GM06990 (cell line): ENCODE data around the gene TCF7L1.

ENCODE experiments used
- DNase-seq: peaks from one replicate; pipeline ENCODE4 v3.0.0-alpha.2; 2011; ENCODE audit not compliant: insufficient read length; ENCODE audit errors: extremely low read depth
- H3K27me3 ChIP-seq: replicated peaks from 2 replicates; pipeline ENCODE4 v1.6.0; 2011; ENCODE audit warnings: low read length; ENCODE audit not compliant: control insufficient read depth, insufficient read depth
- H3K36me3 ChIP-seq: 2 replicates; pipeline ENCODE4 v1.5.1; 2011; ENCODE audit warnings: low read length; ENCODE audit not compliant: control insufficient read depth, insufficient read depth
- H3K4me3 ChIP-seq: replicated peaks from 2 replicates; pipeline ENCODE4 v1.5.1; 2011; ENCODE audit warnings: low read depth, mild to moderate bottlenecking, control low read depth, low read length
- TF ChIP-seq, protein P1 (sequence below): IDR thresholded peaks from 2 replicates; pipeline ENCODE4 v1.5.1; 2011; ENCODE audit warnings: low read length, control low read depth, mild to moderate bottlenecking, inconsistent platforms; ENCODE audit not compliant: insufficient read depth, poor library complexity, severe bottlenecking

TCF7L1 gene

DNA sequence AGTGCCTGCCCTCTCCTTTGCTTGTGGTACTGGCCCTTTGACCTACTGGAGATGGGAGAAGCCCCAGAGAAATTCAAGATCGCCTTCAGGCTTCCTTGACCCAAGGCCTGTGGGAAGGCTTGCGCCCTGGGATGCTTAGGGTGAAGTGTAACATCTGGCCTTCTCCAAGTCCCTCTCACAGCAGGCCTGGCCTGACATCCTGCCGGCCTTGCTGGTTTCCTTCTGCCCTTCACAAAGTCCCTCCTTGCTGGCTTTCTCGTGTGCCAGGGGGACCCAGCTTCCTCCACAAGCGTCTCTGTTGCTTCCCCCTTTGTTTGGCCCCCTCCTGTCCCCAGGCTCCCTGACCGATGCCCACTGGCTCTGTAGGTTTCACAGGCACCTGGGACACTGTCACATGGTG is 26.4 kb downstream of the TCF7L1 start:
- no peak overlapping the region for H3K4me3 ChIP-seq
- no peaks in the 10 kb centered on the region; the same call in none of the 2 replicates for H3K27me3 ChIP-seq
- no peak for DNase-seq
- H3K36me3 ChIP-seq = no peaks in the 10 kb centered on the region
- TF ChIP-seq, protein P1, sequence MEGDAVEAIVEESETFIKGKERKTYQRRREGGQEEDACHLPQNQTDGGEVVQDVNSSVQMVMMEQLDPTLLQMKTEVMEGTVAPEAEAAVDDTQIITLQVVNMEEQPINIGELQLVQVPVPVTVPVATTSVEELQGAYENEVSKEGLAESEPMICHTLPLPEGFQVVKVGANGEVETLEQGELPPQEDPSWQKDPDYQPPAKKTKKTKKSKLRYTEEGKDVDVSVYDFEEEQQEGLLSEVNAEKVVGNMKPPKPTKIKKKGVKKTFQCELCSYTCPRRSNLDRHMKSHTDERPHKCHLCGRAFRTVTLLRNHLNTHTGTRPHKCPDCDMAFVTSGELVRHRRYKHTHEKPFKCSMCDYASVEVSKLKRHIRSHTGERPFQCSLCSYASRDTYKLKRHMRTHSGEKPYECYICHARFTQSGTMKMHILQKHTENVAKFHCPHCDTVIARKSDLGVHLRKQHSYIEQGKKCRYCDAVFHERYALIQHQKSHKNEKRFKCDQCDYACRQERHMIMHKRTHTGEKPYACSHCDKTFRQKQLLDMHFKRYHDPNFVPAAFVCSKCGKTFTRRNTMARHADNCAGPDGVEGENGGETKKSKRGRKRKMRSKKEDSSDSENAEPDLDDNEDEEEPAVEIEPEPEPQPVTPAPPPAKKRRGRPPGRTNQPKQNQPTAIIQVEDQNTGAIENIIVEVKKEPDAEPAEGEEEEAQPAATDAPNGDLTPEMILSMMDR = no peak

DNA sequence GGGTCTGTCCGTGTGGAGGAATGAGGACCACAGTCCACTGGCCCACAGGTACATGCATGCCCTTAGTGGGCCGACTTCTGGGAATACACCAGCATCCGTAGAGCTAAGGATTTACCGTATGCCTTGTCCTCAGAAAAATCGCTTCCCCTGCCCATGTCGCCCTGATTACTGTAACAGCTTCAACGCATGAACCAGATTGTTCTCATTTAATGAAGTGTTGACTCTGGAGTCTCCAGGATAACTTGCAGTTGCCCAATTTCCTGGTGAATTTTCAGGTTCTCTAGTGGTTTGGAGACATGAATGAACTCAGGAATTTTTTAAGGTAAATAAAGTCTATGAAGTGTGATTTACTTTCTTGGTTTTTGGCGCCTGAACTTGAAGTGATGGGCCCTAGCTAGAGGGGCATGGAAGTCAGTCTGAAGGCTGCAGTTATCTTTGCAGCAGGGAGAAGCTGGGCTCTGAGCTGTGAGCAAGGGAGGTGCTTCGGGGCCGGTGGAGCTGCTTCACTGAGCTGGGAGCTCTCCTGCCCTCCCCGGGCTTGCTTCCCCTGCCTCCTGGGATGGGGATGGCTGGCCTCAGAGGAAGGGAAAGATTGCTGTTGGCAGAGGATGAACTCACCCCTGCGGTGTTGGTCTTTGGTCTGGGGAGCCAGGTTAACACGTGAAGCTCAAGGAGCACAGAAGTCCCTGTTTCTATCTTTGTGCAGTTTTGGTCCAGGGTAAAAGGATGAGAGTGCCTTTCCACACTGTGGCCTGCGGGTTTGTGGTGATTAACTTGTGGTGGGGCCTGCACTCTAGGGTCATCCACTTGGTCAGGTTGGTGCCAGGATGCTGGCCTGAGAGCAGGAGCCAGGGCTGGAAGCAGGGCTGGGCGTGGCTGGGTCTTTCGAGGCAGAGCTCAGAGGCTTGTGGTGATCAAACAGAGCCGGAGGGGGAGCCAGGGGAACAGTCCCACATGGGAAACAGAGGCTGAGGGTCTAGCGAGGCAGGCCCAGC is 28.1 kb downstream of the TCF7L1 start:
- TF ChIP-seq, protein P1 = no peak
- H3K4me3 ChIP-seq = no peak overlapping the region
- DNase-seq = no peak
- H3K27me3 ChIP-seq = no peaks in the 10 kb centered on the region; the same call in none of the 2 replicates
- H3K36me3 ChIP-seq = no peaks in the 10 kb centered on the region

DNA sequence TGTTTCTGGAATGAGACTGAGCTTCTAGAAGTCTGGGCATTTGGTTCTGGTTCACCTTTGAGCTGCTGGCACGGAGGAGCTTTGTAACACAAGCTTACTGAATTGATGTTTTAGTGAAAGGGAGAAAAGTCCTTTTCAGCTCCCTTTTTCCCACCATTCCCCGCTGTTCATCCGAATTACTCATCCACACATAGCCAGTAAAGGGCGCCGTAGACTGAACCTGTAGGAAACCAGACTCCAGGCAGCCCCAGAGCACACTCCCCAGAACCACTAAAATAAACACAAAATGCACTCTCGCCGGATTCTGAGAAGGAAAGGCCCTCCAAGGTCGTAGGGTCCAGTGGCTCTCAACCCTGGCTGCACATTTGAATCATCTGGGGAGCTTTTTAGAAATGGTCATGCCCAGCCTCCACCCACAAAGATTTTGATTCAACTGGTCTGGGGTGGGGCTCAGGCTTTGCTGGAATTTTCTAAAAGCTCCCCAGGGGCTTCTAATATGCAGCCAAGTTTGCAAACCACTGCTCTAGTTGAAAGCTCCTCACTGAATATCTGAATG is 29.6 kb downstream of the TCF7L1 start:
- no peak for DNase-seq
- TF ChIP-seq, protein P1 = no peak
- Histone ChIP-seq H3K27me3 (no peaks in the 10 kb centered on the region; the same call in 1 of the 2 replicates), H3K36me3 (no peaks in the 10 kb centered on the region), H3K4me3 (no peak overlapping the region)

DNA sequence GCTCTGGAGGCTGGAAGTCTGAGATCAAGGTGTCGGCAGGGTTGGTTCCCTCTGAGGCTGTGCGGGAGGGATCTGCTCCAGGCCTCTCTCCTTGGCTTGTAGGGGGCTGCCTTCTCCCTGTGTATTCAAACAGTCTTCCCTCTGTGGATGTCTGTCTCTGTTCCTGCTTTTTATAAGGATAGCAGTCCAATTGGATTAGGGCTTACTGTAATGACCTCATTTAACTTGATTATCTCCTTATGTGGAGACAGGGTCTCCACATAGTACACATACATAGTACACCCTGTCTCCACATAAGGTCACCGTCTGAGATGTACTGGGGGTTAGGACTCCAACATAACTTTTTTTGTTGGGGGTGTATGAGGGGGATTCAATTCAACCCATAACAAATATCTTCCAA is 30.5 kb downstream of the TCF7L1 start:
- H3K27me3 ChIP-seq = no peaks in the 10 kb centered on the region
- TF ChIP-seq, protein P1 = no peak
- no peaks in the 10 kb centered on the region for H3K36me3 ChIP-seq
- no peak overlapping the region for H3K4me3 ChIP-seq
- no peak for DNase-seq

DNA sequence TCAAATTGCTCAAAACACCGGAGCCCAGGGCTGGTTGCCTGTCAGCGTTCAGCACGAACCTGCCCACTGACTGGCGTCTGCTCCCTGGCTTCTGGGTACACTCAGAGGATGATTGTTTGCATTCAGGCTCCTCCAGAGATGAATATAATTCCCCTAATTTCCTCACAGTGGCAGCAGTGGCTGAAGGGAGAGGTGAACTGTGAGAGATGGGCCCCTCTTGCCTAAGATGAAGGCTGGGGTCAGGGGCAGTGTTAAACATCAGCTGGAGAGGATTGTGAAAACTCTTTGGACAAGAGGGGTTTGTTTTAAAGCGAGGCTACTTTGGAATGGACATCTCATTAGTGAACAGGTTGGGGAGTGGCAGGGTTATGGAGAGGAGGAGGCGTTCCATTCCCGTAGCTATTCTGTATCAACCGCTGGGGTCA is 31.0 kb downstream of the TCF7L1 start:
- no peak for DNase-seq

More for the DNA sequence above, 31.0 kb downstream of the TCF7L1 start:
- H3K36me3 ChIP-seq = no peaks in the 10 kb centered on the region
- TF ChIP-seq, protein P1 = no peak
- no peaks in the 10 kb centered on the region for H3K27me3 ChIP-seq
- H3K4me3 ChIP-seq = no peak overlapping the region
